HepG2 (cell line): Measurements from ENCODE around the gene ARL4D. TPM values are rescaled to one million over a fixed set of nuclear protein-coding genes. Genes with fewer than 3 reads are reported as not detected.

ENCODE experiments used
- ARID3A ChIP-seq: IDR thresholded peaks from 2 replicates; pipeline ENCODE4 v1.6.1; 2012; ENCODE audit warnings: low read depth, low read length, improper control_type of control experiment
- ATF4 ChIP-seq, 2 experiments: fragments of 450-650 bp in 1 of 2; sonication (generic) in 1 of 2; formaldehyde crosslinking; IDR thresholded peaks; 2 replicates each; pipeline versions ENCODE4 v1.5.0 to v1.8.0; 2020 to 2022; ENCODE audit warnings: mild to moderate bottlenecking in 1 of 2, missing genetic modification reagents in 1 of 2
- ATF6 ChIP-seq: sonication (generic); formaldehyde crosslinking; conservative IDR thresholded peaks from 2 replicates; pipeline ENCODE4 v1.4.0; 2020; ENCODE audit warnings: missing genetic modification reagents
- ATF7-NPFF ChIP-seq: sonication (generic); formaldehyde crosslinking; IDR thresholded peaks from 2 replicates; pipeline ENCODE4 v1.8.1; 2023; ENCODE audit warnings: mild to moderate bottlenecking, low read depth, missing genetic modification reagents, moderate library complexity
- CBX1 ChIP-seq: IDR thresholded peaks from one replicate; pipeline ENCODE4 v1.6.1; 2016; ENCODE audit warnings: antibody characterized with exemption, low read depth
- FOSL2 ChIP-seq: sonication (generic); formaldehyde crosslinking; IDR thresholded peaks from 2 replicates; pipeline ENCODE4 v1.4.0; 2020; ENCODE audit warnings: missing genetic modification reagents
- HMG20A ChIP-seq: IDR thresholded peaks from 2 replicates; pipeline ENCODE4 v1.6.1; 2016; ENCODE audit warnings: borderline replicate concordance
- KDM3A ChIP-seq: IDR thresholded peaks from 2 replicates; pipeline ENCODE4 v1.6.1; 2018; ENCODE audit warnings: low read depth, missing compliant biosample characterization
- KDM4B ChIP-seq: sonication (generic); formaldehyde crosslinking; IDR thresholded peaks from 2 replicates; pipeline ENCODE4 v1.4.0; 2020; ENCODE audit warnings: missing genetic modification reagents
- NCOR1 ChIP-seq: fragments of 200-600 bp; sonication (generic); IDR thresholded peaks from 2 replicates; pipeline ENCODE4 v1.7.0; 2017; ENCODE audit warnings: antibody characterized with exemption, low read length, borderline replicate concordance
- RARG ChIP-seq: sonication (generic); formaldehyde crosslinking; IDR thresholded peaks from 2 replicates; pipeline ENCODE4 v1.4.0; 2020; ENCODE audit warnings: low read depth, mild to moderate bottlenecking, missing genetic modification reagents
- STAT6 ChIP-seq: sonication (generic); formaldehyde crosslinking; IDR thresholded peaks from 2 replicates; pipeline ENCODE4 v1.4.0; 2020; ENCODE audit warnings: missing genetic modification reagents, mild to moderate bottlenecking, borderline replicate concordance
- THAP11 ChIP-seq: IDR thresholded peaks from 2 replicates; pipeline ENCODE4 v1.6.1; 2016; ENCODE audit warnings: missing biosample characterization, missing genetic modification reagents
- TSC22D2 ChIP-seq: sonication (generic); formaldehyde crosslinking; IDR thresholded peaks from 2 replicates; pipeline ENCODE4 v1.5.1; 2020; ENCODE audit warnings: missing genetic modification reagents, mild to moderate bottlenecking, borderline replicate concordance
- ZBTB38 ChIP-seq: sonication (generic); formaldehyde crosslinking; IDR thresholded peaks from 2 replicates; pipeline ENCODE4 v1.5.1; 2020; ENCODE audit warnings: mild to moderate bottlenecking, missing genetic modification reagents
- ZNF281 ChIP-seq: sonication (generic); formaldehyde crosslinking; IDR thresholded peaks from 2 replicates; pipeline ENCODE4 v1.4.0; 2020; ENCODE audit warnings: missing genetic modification reagents, borderline replicate concordance
- ZNF326 ChIP-seq: sonication (generic); formaldehyde crosslinking; IDR thresholded peaks from 2 replicates; pipeline ENCODE4 v1.4.0; 2020; ENCODE audit warnings: missing genetic modification reagents, borderline replicate concordance
- ZNF549 ChIP-seq: sonication (generic); formaldehyde crosslinking; IDR thresholded peaks from 2 replicates; pipeline ENCODE4 v1.5.0; 2020; ENCODE audit warnings: missing genetic modification reagents
- ZNF572 ChIP-seq: sonication (generic); formaldehyde crosslinking; IDR thresholded peaks from 2 replicates; pipeline ENCODE4 v1.5.1; 2020; ENCODE audit warnings: mild to moderate bottlenecking, missing genetic modification reagents
- ZNF615 ChIP-seq: sonication (generic); formaldehyde crosslinking; IDR thresholded peaks from 2 replicates; pipeline ENCODE4 v1.5.0; 2020; ENCODE audit warnings: mild to moderate bottlenecking, missing genetic modification reagents, borderline replicate concordance
- polyA plus RNA-seq, 8 experiments: library from polyadenylated mRNA; depleted of rRNA in 3 of 8; stranded (reverse) in 7 of 8; unstranded in 1 of 8; fragments of >200 nt; fragmentation: Illumina TruSeq in 4 of 8; extraction: Trizol in 4 of 8; gene quantifications; 2 replicates each; pipeline versions ENCODE4 v1.2.1 to v1.2.3, GENCODE V29; 2011 to 2016; ENCODE audit warnings: low read depth in 4 of 8, missing spikeins in 1 of 8, mixed read lengths in 1 of 8; ENCODE audit not compliant: insufficient read depth in 1 of 8
- total RNA-seq, 5 experiments: library from RNA; depleted of rRNA; stranded (reverse); fragments of >200 nt; fragmentation: Illumina TruSeq; extraction: Trizol; gene quantifications; 2 replicates each; pipeline ENCODE4 v1.2.3, GENCODE V29; 2016; ENCODE audit warnings: low read depth in 1 of 5

The ARL4D gene
- total and polyA plus RNA-seq, 2 of the 13 experiments (the other 11 are each of a cell fraction or from before 2014, with no cell fraction given), result 9.0 to 25.9 TPM

- TF ChIP-seq RARG (no peak), KDM3A (CRISPR knock-in tag) (peak; percentile 51; the same call in 1 of the 2 replicates), ARID3A (peak; percentile 77; the same call in 1 of the 2 replicates), ZNF281 (CRISPR knock-in tag) (peak; percentile 20; the same call in 1 of the 2 replicates), NCOR1 (no peak; the same call in 1 of the 2 replicates), ZBTB38 (CRISPR knock-in tag) (no peak), ATF7-NPFF (CRISPR knock-in tag) (peak; percentile 60), ZNF572 (no peak), ZNF615 (CRISPR knock-in tag) (0 out of 2 replicates have a peak, but pooled peaks have one; percentile 54), ATF6 (CRISPR knock-in tag) (peak; percentile 77; the same call in 1 of the 2 replicates), THAP11 (CRISPR knock-in tag) (peak; percentile 80), KDM4B (CRISPR knock-in tag) (peak; percentile 74), CBX1 (peak; percentile 65), ZNF549 (CRISPR knock-in tag) (no peak), HMG20A (CRISPR knock-in tag) (peak; percentile 60; the same call in 1 of the 2 replicates), FOSL2 (CRISPR knock-in tag) (no peak), TSC22D2 (CRISPR knock-in tag) (peak; percentile 62; the same call in 1 of the 2 replicates), ZNF326 (CRISPR knock-in tag) (no peak), ATF4 (CRISPR knock-in tag; IDR thresholded peaks at IDR 0.05) (peak in 1 of 2 experiments; percentile 94; a peak in 2 of 4 replicates), STAT6 (CRISPR knock-in tag) (0 out of 2 replicates have a peak, but pooled peaks have one; percentile 1)
Observed at GRCh38 chr17:43367737-43368242, 31.0 kb upstream of the ARL4D start (continued).
